ENCODE measurements around the gene TMEM147. TPM values are rescaled to one million over a fixed set of nuclear protein-coding genes. Genes with fewer than 3 reads are reported as not detected.

Gene TMEM147
- total RNA-seq, 1 experiment from 2014 or later = 203 TPM

Other genes starting within 250 kb of the TMEM147 start
- gene CD22, start 216.4 kb upstream of the TMEM147 start, total RNA-seq (2014; rRNA removed; shearing (Covaris generic); ENCODE audit: low replicate concordance) = not detected in 2 replicates
- not detected in 2 replicates for gene FFAR1, start 197.7 kb upstream of the TMEM147 start, total RNA-seq (2014; rRNA removed; shearing (Covaris generic); ENCODE audit: low replicate concordance)
- gene FFAR3, start 187.2 kb upstream of the TMEM147 start, total RNA-seq (2014; rRNA removed; shearing (Covaris generic); ENCODE audit: low replicate concordance) = not detected in 2 replicates
- not detected in 2 replicates for gene GPR42, start 174.6 kb upstream of the TMEM147 start, total RNA-seq (2014; rRNA removed; shearing (Covaris generic); ENCODE audit: low replicate concordance)
- not detected in 2 replicates for gene FFAR2, start 97.4 kb upstream of the TMEM147 start, total RNA-seq (2014; rRNA removed; shearing (Covaris generic); ENCODE audit: low replicate concordance)
- gene KRTDAP, start 55.2 kb upstream of the TMEM147 start, total RNA-seq (2014; rRNA removed; shearing (Covaris generic); ENCODE audit: low replicate concordance) = not detected in 2 replicates
- gene DMKN, start 32.0 kb upstream of the TMEM147 start, total RNA-seq (2014; rRNA removed; shearing (Covaris generic); ENCODE audit: low replicate concordance) = not detected in 2 replicates
- gene SBSN, start 17.3 kb upstream of the TMEM147 start, total RNA-seq (2014; rRNA removed; shearing (Covaris generic); ENCODE audit: low replicate concordance) = 0.30 TPM in 1 of 2 replicates, not detected in the other
- not detected in 2 replicates for gene GAPDHS, start 12.2 kb upstream of the TMEM147 start, total RNA-seq (2014; rRNA removed; shearing (Covaris generic); ENCODE audit: low replicate concordance)
- gene ATP4A, start 18.0 kb downstream of the TMEM147 start, total RNA-seq (2014; rRNA removed; shearing (Covaris generic); ENCODE audit: low replicate concordance) = not detected in 2 replicates
- gene PMIS2, start 40.5 kb downstream of the TMEM147 start, total RNA-seq (2014; rRNA removed; shearing (Covaris generic); ENCODE audit: low replicate concordance) = not detected in 2 replicates
- 12.8 and 18.2 TPM in 2 replicates for gene HAUS5, start 67.1 kb downstream of the TMEM147 start, total RNA-seq (2014; rRNA removed; shearing (Covaris generic); ENCODE audit: low replicate concordance)
- 103 and 144 TPM in 2 replicates for gene RBM42, start 83.4 kb downstream of the TMEM147 start, total RNA-seq (2014; rRNA removed; shearing (Covaris generic); ENCODE audit: low replicate concordance)
- gene ETV2, start 96.1 kb downstream of the TMEM147 start, total RNA-seq (2014; rRNA removed; shearing (Covaris generic); ENCODE audit: low replicate concordance) = not detected in 2 replicates
- gene COX6B1, start 102.7 kb downstream of the TMEM147 start, total RNA-seq (2014; rRNA removed; shearing (Covaris generic); ENCODE audit: low replicate concordance) = 377 and 417 TPM in 2 replicates
- not detected in 2 replicates for gene UPK1A, start 120.9 kb downstream of the TMEM147 start, total RNA-seq (2014; rRNA removed; shearing (Covaris generic); ENCODE audit: low replicate concordance)
- not detected in 2 replicates for gene ZBTB32, start 158.9 kb downstream of the TMEM147 start, total RNA-seq (2014; rRNA removed; shearing (Covaris generic); ENCODE audit: low replicate concordance)
- 2.3 and 6.0 TPM in 2 replicates for gene KMT2B, start 172.4 kb downstream of the TMEM147 start, total RNA-seq (2014; rRNA removed; shearing (Covaris generic); ENCODE audit: low replicate concordance)
- 0.27 and 2.4 TPM in 2 replicates for gene IGFLR1, start 196.8 kb downstream of the TMEM147 start, total RNA-seq (2014; rRNA removed; shearing (Covaris generic); ENCODE audit: low replicate concordance)
- 16.3 and 19.8 TPM in 2 replicates for gene U2AF1L4, start 199.8 kb downstream of the TMEM147 start, total RNA-seq (2014; rRNA removed; shearing (Covaris generic); ENCODE audit: low replicate concordance)
- gene PSENEN, start 200.0 kb downstream of the TMEM147 start, total RNA-seq (2014; rRNA removed; shearing (Covaris generic); ENCODE audit: low replicate concordance) = 37.6 and 76.2 TPM in 2 replicates
- gene LIN37, start 202.9 kb downstream of the TMEM147 start, total RNA-seq (2014; rRNA removed; shearing (Covaris generic); ENCODE audit: low replicate concordance) = 2.4 and 4.1 TPM in 2 replicates
- gene HSPB6, start 211.4 kb downstream of the TMEM147 start, total RNA-seq (2014; rRNA removed; shearing (Covaris generic); ENCODE audit: low replicate concordance) = not detected in 2 replicates
- 0.47 and 8.9 TPM in 2 replicates for gene PROSER3, start 212.6 kb downstream of the TMEM147 start, total RNA-seq (2014; rRNA removed; shearing (Covaris generic); ENCODE audit: low replicate concordance)
- gene ARHGAP33, start 229.9 kb downstream of the TMEM147 start, total RNA-seq (2014; rRNA removed; shearing (Covaris generic); ENCODE audit: low replicate concordance) = 0.42 and 1.6 TPM in 2 replicates